Kidney epithelial cell (primary cell): Measurements from ENCODE around the gene CCDC88C. TPM values are rescaled to one million over a fixed set of nuclear protein-coding genes. Genes with fewer than 3 reads are reported as not detected.
A peak's percentile ranks its signal among the peaks of the same experiment; 100 is the strongest.

Experiments used
- DNase-seq: peaks from one replicate; pipeline ENCODE4 v3.0.0-alpha.2; 2010; ENCODE audit warnings: low read depth
- H3K27me3 ChIP-seq: 2 replicates; pipeline ENCODE4 v1.6.0; 2011; ENCODE audit warnings: low read length; ENCODE audit not compliant: control insufficient read depth, insufficient read depth
- H3K36me3 ChIP-seq: 2 replicates; pipeline ENCODE4 v1.5.1; 2011; ENCODE audit warnings: low read length; ENCODE audit not compliant: control insufficient read depth, insufficient read depth
- H3K4me3 ChIP-seq: 2 replicates; pipeline ENCODE4 v1.5.1; 2011; ENCODE audit warnings: low read depth, mild to moderate bottlenecking, control low read depth, low read length
- total RNA-seq: library from RNA; depleted of rRNA; stranded (reverse); fragments of >200 nt; gene quantifications from 2 replicates; pipeline ENCODE4 v1.2.3, GENCODE V29; 2015
- TF ChIP-seq, protein P1 (sequence below): IDR thresholded peaks from 2 replicates; pipeline ENCODE4 v1.5.1; 2011; ENCODE audit warnings: mild to moderate bottlenecking, moderate library complexity, low read length, control low read depth, inconsistent platforms; ENCODE audit not compliant: insufficient read depth, poor library complexity, severe bottlenecking

CCDC88C gene
- total RNA-seq, 1 donor from 2014 or later: 22.4 TPM

DNA sequence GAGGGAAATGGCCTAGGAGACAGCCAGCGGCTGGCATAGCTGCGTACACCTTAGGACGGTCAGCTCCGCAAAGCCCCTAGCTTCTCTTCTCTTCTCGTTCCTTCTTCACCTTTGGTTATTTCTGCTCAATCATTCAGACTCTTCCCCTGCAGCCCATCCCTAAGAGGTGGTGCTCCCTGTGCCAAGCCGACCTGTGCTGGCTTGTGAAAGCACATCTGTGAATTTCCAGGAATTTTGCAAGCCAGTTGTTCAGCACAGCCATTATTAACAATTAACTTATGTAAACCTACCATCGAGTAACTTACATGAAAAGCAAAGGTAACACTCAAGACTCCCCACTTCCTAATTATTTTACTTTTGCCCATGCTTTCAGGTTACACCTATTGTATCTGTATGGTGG lies 152.2 kb downstream of the CCDC88C start:
- Histone ChIP-seq H3K27me3 (peaks cover 11% of the 10 kb centered on the region), H3K36me3 (no peaks in the 10 kb centered on the region), H3K4me3 (no peak overlapping the region)
- TF ChIP-seq, protein P1, sequence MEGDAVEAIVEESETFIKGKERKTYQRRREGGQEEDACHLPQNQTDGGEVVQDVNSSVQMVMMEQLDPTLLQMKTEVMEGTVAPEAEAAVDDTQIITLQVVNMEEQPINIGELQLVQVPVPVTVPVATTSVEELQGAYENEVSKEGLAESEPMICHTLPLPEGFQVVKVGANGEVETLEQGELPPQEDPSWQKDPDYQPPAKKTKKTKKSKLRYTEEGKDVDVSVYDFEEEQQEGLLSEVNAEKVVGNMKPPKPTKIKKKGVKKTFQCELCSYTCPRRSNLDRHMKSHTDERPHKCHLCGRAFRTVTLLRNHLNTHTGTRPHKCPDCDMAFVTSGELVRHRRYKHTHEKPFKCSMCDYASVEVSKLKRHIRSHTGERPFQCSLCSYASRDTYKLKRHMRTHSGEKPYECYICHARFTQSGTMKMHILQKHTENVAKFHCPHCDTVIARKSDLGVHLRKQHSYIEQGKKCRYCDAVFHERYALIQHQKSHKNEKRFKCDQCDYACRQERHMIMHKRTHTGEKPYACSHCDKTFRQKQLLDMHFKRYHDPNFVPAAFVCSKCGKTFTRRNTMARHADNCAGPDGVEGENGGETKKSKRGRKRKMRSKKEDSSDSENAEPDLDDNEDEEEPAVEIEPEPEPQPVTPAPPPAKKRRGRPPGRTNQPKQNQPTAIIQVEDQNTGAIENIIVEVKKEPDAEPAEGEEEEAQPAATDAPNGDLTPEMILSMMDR: no peak
- DNase-seq: no peak

DNA sequence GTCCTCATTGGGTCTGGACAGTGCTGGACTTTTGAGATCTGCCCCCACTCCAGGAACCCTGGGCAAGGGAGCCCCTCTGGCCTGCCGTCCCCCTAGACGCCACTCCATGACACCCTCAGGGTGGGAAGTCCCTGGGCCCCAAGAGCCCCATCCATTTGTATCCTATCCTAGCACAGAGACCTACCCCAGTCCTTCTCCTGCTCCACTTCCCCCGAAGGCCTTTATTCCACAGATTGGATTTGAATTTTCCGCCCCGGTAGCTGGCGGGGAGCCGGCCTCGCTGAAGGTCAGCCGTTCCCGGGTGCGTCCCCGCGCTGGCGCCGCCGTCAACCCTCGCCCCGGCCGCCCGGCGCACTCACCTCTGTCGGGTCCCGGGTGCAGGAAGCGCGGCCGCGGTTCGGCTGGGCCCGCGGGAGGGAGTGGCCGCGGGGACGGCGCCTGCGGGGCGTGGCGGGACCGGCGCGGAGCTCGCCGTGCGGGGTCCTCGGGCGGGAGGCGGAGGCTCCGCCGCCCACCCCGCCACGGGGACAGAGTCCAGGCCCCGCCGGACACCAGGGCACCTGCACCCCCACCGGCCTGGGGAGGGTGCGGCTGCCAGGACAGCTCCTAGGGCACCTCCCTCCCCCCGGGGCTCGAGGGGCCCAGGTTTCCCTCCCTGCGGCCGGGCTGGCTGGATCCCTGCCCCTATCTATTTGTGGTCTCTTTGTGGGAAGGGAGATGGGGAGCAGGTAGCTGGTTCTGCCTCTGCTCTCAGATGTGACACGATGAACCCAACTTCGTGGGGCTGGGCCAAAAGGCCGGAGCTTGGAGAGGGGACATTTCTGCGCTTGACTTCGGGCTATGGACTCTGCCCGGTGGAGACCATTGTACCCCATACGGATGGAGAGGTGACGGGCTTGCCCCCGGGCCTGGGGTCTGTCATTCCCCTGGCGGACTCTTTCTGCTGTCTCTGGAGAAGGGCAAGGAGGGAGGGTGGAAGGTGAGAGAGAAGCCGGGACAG lies 153.2 kb downstream of the CCDC88C start:
- Histone ChIP-seq H3K4me3 (peak overlapping the region; percentile 33), H3K27me3 (peaks cover 11% of the 10 kb centered on the region), H3K36me3 (no peaks in the 10 kb centered on the region)
- TF ChIP-seq, protein P1: no peak
- DNase-seq: no peak

DNA sequence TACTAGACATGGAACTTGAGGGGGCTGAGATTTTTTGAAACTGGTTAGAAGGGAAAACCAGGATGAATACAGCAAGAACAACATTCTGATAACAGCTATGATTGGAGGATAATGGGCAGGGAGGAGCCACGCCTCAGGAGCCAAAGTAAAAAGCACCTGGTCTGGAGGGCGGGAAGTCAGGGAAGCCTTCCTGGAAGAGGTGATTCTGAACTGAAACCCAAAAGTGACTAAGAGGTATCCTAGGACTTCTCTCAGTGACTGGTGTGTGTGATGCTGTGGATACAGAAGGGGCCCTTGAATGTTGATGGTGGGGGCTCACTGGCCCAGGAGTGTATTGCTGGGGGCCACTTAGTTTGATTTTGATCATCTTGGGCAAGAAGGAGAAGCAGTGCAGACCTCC lies 154.3 kb downstream of the CCDC88C start:
- H3K27me3 ChIP-seq: peaks cover 11% of the 10 kb centered on the region
- DNase-seq: no peak
- TF ChIP-seq, protein P1: no peak
- no peak overlapping the region for H3K4me3 ChIP-seq
- no peaks in the 10 kb centered on the region for H3K36me3 ChIP-seq

- no peak overlapping the region for H3K4me3 ChIP-seq
- H3K36me3 ChIP-seq: no peaks in the 10 kb centered on the region
- peaks cover 11% of the 10 kb centered on the region for H3K27me3 ChIP-seq
- TF ChIP-seq, protein P1: no peak
- no peak for DNase-seq
These were observed 155.6 kb downstream of the CCDC88C start for GRCh38 chr14:91261986-91262549.

- Histone ChIP-seq H3K36me3 (no peaks in the 10 kb centered on the region), H3K27me3 (peaks cover 11% of the 10 kb centered on the region), H3K4me3 (no peak overlapping the region)
- no peak for DNase-seq
- TF ChIP-seq, protein P1: no peak
These were observed 156.5 kb downstream of the CCDC88C start for GRCh38 chr14:91261115-91261514.
